Measurements from ENCODE around the gene GREB1.

The GREB1 gene

GRCh38 chr2:11582862-11583752 is 49.3 kb downstream of the GREB1 start:
- H3K9me3 ChIP-seq = no peaks in the 10 kb centered on the region
- peaks cover 5% of the 10 kb centered on the region for H3K4me1 ChIP-seq
- TF ChIP-seq CTCF (IDR thresholded peaks at IDR 0.05; ENCODE audit: low read depth, low read length) = peak; percentile 93
- H3K36me3 ChIP-seq = peaks cover 12% of the 10 kb centered on the region
- no peaks in the 10 kb centered on the region for H3K27me3 ChIP-seq
- no peak overlapping the region for H3K4me3 ChIP-seq (ENCODE audit: low read depth, low read length)
- DNase-seq = peak; percentile 78

GRCh38 chr2:11583840-11584524 is 50.1 kb downstream of the GREB1 start:
- peaks cover 5% of the 10 kb centered on the region for H3K4me1 ChIP-seq
- no peaks in the 10 kb centered on the region for H3K27me3 ChIP-seq
- peak; percentile 98 for TF ChIP-seq CTCF (IDR thresholded peaks at IDR 0.05; ENCODE audit: low read depth, low read length)
- H3K9me3 ChIP-seq = no peaks in the 10 kb centered on the region
- DNase-seq = peak; percentile 85
- peaks cover 8% of the 10 kb centered on the region for H3K36me3 ChIP-seq
- no peak overlapping the region for H3K4me3 ChIP-seq (ENCODE audit: low read depth, low read length)

- DNase-seq = no peak
- no peaks in the 10 kb centered on the region for H3K9me3 ChIP-seq
- peaks cover 2% of the 10 kb centered on the region for H3K4me1 ChIP-seq
- H3K4me3 ChIP-seq (ENCODE audit: low read depth, low read length) = no peak overlapping the region
- no peaks in the 10 kb centered on the region for H3K27me3 ChIP-seq
- peaks cover 2% of the 10 kb centered on the region for H3K36me3 ChIP-seq
- TF ChIP-seq CTCF (IDR thresholded peaks at IDR 0.05; ENCODE audit: low read depth, low read length) = no peak
Observed at GRCh38 chr2:11584525-11585056, 50.7 kb downstream of the GREB1 start.

GRCh38 chr2:11585071-11585470 is 51.2 kb downstream of the GREB1 start:
- H3K4me1 ChIP-seq = no peaks in the 10 kb centered on the region; the same call in 1 of the 2 replicates
- H3K36me3 ChIP-seq = no peaks in the 10 kb centered on the region
- no peak overlapping the region for H3K4me3 ChIP-seq (ENCODE audit: low read depth, low read length)
- DNase-seq = no peak
- H3K27me3 ChIP-seq = no peaks in the 10 kb centered on the region
- no peaks in the 10 kb centered on the region for H3K9me3 ChIP-seq
- no peak for TF ChIP-seq CTCF (IDR thresholded peaks at IDR 0.05; ENCODE audit: low read depth, low read length)

GRCh38 chr2:11588228-11589110 is 54.6 kb downstream of the GREB1 start:
- TF ChIP-seq CTCF (IDR thresholded peaks at IDR 0.05; ENCODE audit: low read depth, low read length) = no peak
- no peak overlapping the region for H3K4me3 ChIP-seq (ENCODE audit: low read depth, low read length)
- H3K4me1 ChIP-seq = peaks cover 4% of the 10 kb centered on the region
- no peaks in the 10 kb centered on the region for H3K27me3 ChIP-seq
- H3K9me3 ChIP-seq = no peaks in the 10 kb centered on the region
- no peak for DNase-seq
- peaks cover 4% of the 10 kb centered on the region; the same call in 1 of the 2 replicates for H3K36me3 ChIP-seq
